H9 (cell line): ENCODE data around the gene CCDC93. TPM values are rescaled to one million over a fixed set of nuclear protein-coding genes. Genes with fewer than 3 reads are reported as not detected.
A peak's percentile ranks its signal among the peaks of the same experiment; 100 is the strongest.

Experiments used
- DNase-seq: peaks from one replicate; pipeline ENCODE4 v3.0.0-alpha.2; 2017
- H2AFZ ChIP-seq: one replicate; pipeline ENCODE4 v1.6.1; 2013; ENCODE audit warnings: mild to moderate bottlenecking, low read length, control low read depth, moderate library complexity
- H2AK5ac ChIP-seq: 2 replicates; pipeline ENCODE4 v1.6.1; 2013; ENCODE audit warnings: low read length, control low read depth, mixed read lengths; ENCODE audit not compliant: insufficient read length
- H2BK120ac ChIP-seq: one replicate; pipeline ENCODE4 v1.6.1; 2013; ENCODE audit warnings: low read depth, mild to moderate bottlenecking, low read length, control low read depth, inconsistent platforms; ENCODE audit not compliant: poor library complexity, severe bottlenecking
- H2BK12ac ChIP-seq: 2 replicates; pipeline ENCODE4 v1.6.1; 2013; ENCODE audit warnings: low read length, control low read depth, mixed read lengths, low read depth; ENCODE audit not compliant: insufficient read length
- H2BK15ac ChIP-seq: 2 replicates; pipeline ENCODE4 v1.6.1; 2013; ENCODE audit warnings: low read depth, low read length, control low read depth
- H2BK20ac ChIP-seq: one replicate; pipeline ENCODE4 v1.6.1; 2013; ENCODE audit warnings: low read depth, mild to moderate bottlenecking, low read length, control low read depth, inconsistent platforms; ENCODE audit not compliant: poor library complexity, severe bottlenecking
- H2BK5ac ChIP-seq: 2 replicates; pipeline ENCODE4 v1.6.1; 2013; ENCODE audit warnings: low read length, control low read depth, mixed read lengths; ENCODE audit not compliant: insufficient read length
- H3K14ac ChIP-seq: 2 replicates; pipeline ENCODE4 v1.6.1; 2013; ENCODE audit warnings: low read length, control low read depth; ENCODE audit not compliant: insufficient read depth
- H3K18ac ChIP-seq: 2 replicates; pipeline ENCODE4 v1.6.1; 2013; ENCODE audit warnings: low read depth, mild to moderate bottlenecking, mixed read lengths, low read length, control low read depth; ENCODE audit not compliant: insufficient read length
- H3K23ac ChIP-seq: 2 replicates; pipeline ENCODE4 v1.6.1; 2013; ENCODE audit warnings: low read length, control low read depth, mixed read lengths, low read depth; ENCODE audit not compliant: insufficient read length
- H3K23me2 ChIP-seq: 2 replicates; pipeline ENCODE4 v1.6.1; 2013; ENCODE audit warnings: low read depth, mild to moderate bottlenecking, mixed read lengths, low read length, control low read depth; ENCODE audit not compliant: insufficient read length, poor library complexity, severe bottlenecking
- H3K27ac ChIP-seq: 2 replicates; pipeline ENCODE4 v1.5.1; 2013; ENCODE audit warnings: low read length, control low read depth, mixed read lengths, low read depth; ENCODE audit not compliant: insufficient read length
- H3K27me3 ChIP-seq: 2 replicates; pipeline ENCODE4 v1.6.1; 2013; ENCODE audit warnings: low read length, control low read depth, inconsistent platforms; ENCODE audit not compliant: insufficient read depth
- H3K4ac ChIP-seq: 2 replicates; pipeline ENCODE4 v1.6.1; 2013; ENCODE audit warnings: low read depth, mild to moderate bottlenecking, control low read depth, inconsistent platforms, low read length, moderate library complexity
- H3K4me1 ChIP-seq: 2 replicates; pipeline ENCODE4 v1.6.1; 2013; ENCODE audit warnings: low read length, control low read depth, inconsistent platforms; ENCODE audit not compliant: insufficient read depth
- H3K4me2 ChIP-seq: 2 replicates; pipeline ENCODE4 v1.6.1; 2013; ENCODE audit warnings: low read length, control low read depth, mixed read lengths; ENCODE audit not compliant: insufficient read length, insufficient read depth
- H3K56ac ChIP-seq: 2 replicates; pipeline ENCODE4 v1.6.1; 2013; ENCODE audit warnings: low read depth, mild to moderate bottlenecking, mixed read lengths, low read length, control low read depth; ENCODE audit not compliant: insufficient read length
- H3K79me1 ChIP-seq: 2 replicates; pipeline ENCODE4 v1.6.1; 2013; ENCODE audit warnings: low read depth, mild to moderate bottlenecking, moderate library complexity, low read length, control low read depth, inconsistent platforms; ENCODE audit not compliant: insufficient read depth, poor library complexity, severe bottlenecking
- H3K79me2 ChIP-seq: 2 replicates; pipeline ENCODE4 v1.6.1; 2013; ENCODE audit warnings: low read length, control low read depth, inconsistent platforms; ENCODE audit not compliant: insufficient read depth
- H3K9ac ChIP-seq: 2 replicates; pipeline ENCODE4 v1.6.1; 2013; ENCODE audit warnings: low read length, control low read depth, mixed read lengths; ENCODE audit not compliant: insufficient read length; ENCODE audit errors: extremely low read depth
- H3K9me3 ChIP-seq: one replicate; pipeline ENCODE4 v1.6.1; 2013; ENCODE audit warnings: low read depth, low read length, inconsistent platforms; ENCODE audit not compliant: control insufficient read depth
- H3T11ph ChIP-seq: one replicate; pipeline ENCODE4 v1.6.1; 2013; ENCODE audit warnings: mild to moderate bottlenecking, low read length, control low read depth, inconsistent platforms
- H4K20me1 ChIP-seq: one replicate; pipeline ENCODE4 v1.6.1; 2013; ENCODE audit not compliant: control insufficient read depth, insufficient read length, insufficient read depth
- H4K5ac ChIP-seq: 2 replicates; pipeline ENCODE4 v1.6.1; 2013; ENCODE audit warnings: low read depth, mild to moderate bottlenecking, mixed read lengths, low read length, control low read depth; ENCODE audit not compliant: insufficient read length
- H4K8ac ChIP-seq: replicated peaks from 2 replicates; pipeline ENCODE4 v1.6.1; 2013; ENCODE audit warnings: low read length, control low read depth, mixed read lengths, low read depth; ENCODE audit not compliant: insufficient read length
- H4K91ac ChIP-seq: 2 replicates; pipeline ENCODE4 v1.6.1; 2013; ENCODE audit warnings: low read depth, mild to moderate bottlenecking, moderate library complexity, mixed read lengths, low read length, control low read depth; ENCODE audit not compliant: insufficient read length
- H3K27ac Mint-ChIP-seq, 3 experiments: 2 replicates in 2 of 3; 3 replicates in 1 of 3; pipeline ENCODE4 v1.8.0; 2020 to 2021; ENCODE audit warnings: mixed read lengths in 3 of 3, mild to moderate bottlenecking in 1 of 3, moderate library complexity in 1 of 3
- H3K27me3 Mint-ChIP-seq: 2 replicates; pipeline ENCODE4 v1.8.0; 2021; ENCODE audit warnings: low read depth, mild to moderate bottlenecking, moderate library complexity, mixed read lengths
- H3K36me3 Mint-ChIP-seq, 3 experiments: 2 replicates in 2 of 3; 3 replicates in 1 of 3; pipeline ENCODE4 v1.8.0; 2020 to 2021; ENCODE audit warnings: low read depth in 3 of 3, mixed read lengths in 3 of 3; ENCODE audit not compliant: insufficient read depth in 1 of 3
- H3K4me1 Mint-ChIP-seq, 2 experiments: 2 replicates each; pipeline ENCODE4 v1.8.0; 2020; ENCODE audit warnings: mixed read lengths in 2 of 2
- H3K4me3 Mint-ChIP-seq, 2 experiments: 2 replicates in 1 of 2; 3 replicates in 1 of 2; pipeline ENCODE4 v1.8.0; 2020 to 2021; ENCODE audit warnings: mild to moderate bottlenecking in 2 of 2, mixed read lengths in 2 of 2, moderate library complexity in 1 of 2
- H3K9me3 Mint-ChIP-seq, 2 experiments: 2 replicates in 1 of 2; 3 replicates in 1 of 2; pipeline ENCODE4 v1.8.0; 2020; ENCODE audit warnings: mild to moderate bottlenecking in 2 of 2, mixed read lengths in 2 of 2, moderate library complexity in 1 of 2
- WGBS: extraction: QIAGEN DNeasy Blood & Tissue Kit; methylation state at CpG from one replicate; pipeline ENCODE4 v1.1.7; 2013; ENCODE audit warnings: missing lambda C conversion rate, low lambda C conversion rate, mixed read lengths; ENCODE audit not compliant: insufficient read length; ENCODE audit errors: extremely low coverage; 5-methylcytosine and 5-hydroxymethylcytosine counted together
- total RNA-seq: library from RNA; stranded (reverse); gene quantifications from 2 replicates; pipeline ENCODE4 v1.2.1, GENCODE V29; 2021
- TF ChIP-seq, protein P1 (sequence below): fragments of 200-600 bp; sonication (generic); conservative IDR thresholded peaks from 3 replicates; pipeline ENCODE4 v1.8.0; 2021; ENCODE audit warnings: antibody characterized with exemption, mild to moderate bottlenecking

The CCDC93 gene
- total RNA-seq, 1 experiment from 2014 or later = 16.4 TPM

DNA sequence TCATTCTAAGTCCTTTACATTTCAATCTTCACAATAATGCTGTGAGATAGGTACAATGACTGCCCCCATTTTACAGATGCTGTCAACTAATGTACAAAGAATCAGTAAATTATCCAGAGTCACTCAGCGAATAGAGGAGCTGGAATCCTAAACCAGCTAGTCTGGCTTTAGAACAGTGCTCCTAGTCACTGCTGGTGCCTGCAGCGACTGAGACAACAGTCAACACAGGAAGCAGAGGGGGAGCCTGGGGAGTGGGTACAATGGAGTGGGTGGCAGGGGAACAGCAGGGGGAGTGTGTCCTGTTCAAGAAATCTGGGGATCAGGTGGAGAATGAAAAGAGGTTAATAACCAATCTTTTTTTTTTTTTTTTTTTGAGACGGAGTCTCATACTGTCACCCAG lies 37.3 kb downstream of the CCDC93 start:
- no peak overlapping the region for H3K14ac ChIP-seq
- no peaks in the 10 kb centered on the region for H3K9me3 ChIP-seq
- H4K20me1 ChIP-seq = no peaks in the 10 kb centered on the region
- H4K91ac ChIP-seq = no peak overlapping the region
- no CpG with 5 or more reads among the region's 3 CpGs for WGBS
- H2AK5ac ChIP-seq = no peak overlapping the region
- peak overlapping the region in 1 of 3 experiments; percentile 36; a peak in 1 of 7 replicates for H3K27ac Mint-ChIP-seq
- no peaks in the 10 kb centered on the region; the same call in 1 of the 2 replicates for H3K4me1 ChIP-seq
- no peaks in the 10 kb centered on the region for H3K27me3 ChIP-seq
- H3K4me3 Mint-ChIP-seq = no peak overlapping the region
- no peaks in the 10 kb centered on the region for H3K27me3 Mint-ChIP-seq
- TF ChIP-seq, protein P1, sequence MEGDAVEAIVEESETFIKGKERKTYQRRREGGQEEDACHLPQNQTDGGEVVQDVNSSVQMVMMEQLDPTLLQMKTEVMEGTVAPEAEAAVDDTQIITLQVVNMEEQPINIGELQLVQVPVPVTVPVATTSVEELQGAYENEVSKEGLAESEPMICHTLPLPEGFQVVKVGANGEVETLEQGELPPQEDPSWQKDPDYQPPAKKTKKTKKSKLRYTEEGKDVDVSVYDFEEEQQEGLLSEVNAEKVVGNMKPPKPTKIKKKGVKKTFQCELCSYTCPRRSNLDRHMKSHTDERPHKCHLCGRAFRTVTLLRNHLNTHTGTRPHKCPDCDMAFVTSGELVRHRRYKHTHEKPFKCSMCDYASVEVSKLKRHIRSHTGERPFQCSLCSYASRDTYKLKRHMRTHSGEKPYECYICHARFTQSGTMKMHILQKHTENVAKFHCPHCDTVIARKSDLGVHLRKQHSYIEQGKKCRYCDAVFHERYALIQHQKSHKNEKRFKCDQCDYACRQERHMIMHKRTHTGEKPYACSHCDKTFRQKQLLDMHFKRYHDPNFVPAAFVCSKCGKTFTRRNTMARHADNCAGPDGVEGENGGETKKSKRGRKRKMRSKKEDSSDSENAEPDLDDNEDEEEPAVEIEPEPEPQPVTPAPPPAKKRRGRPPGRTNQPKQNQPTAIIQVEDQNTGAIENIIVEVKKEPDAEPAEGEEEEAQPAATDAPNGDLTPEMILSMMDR = no peak
- H2BK12ac ChIP-seq = no peak overlapping the region
- H2BK15ac ChIP-seq = no peak overlapping the region
- no peaks in the 10 kb centered on the region for H3K79me1 ChIP-seq
- no peak overlapping the region for H3K18ac ChIP-seq
- no peak overlapping the region for H3K23ac ChIP-seq
- peaks cover 5 to 40% (median 20%) of the 10 kb centered on the region in 3 experiments; a peak in 6 of 7 replicates for H3K36me3 Mint-ChIP-seq
- H3K4me2 ChIP-seq = no peak overlapping the region
- H4K5ac ChIP-seq = no peak overlapping the region
- H3K56ac ChIP-seq = no peak overlapping the region
- no peak overlapping the region for H3K27ac ChIP-seq
- H3K4me1 Mint-ChIP-seq = peaks cover 2 to 13% of the 10 kb centered on the region in 2 experiments; a peak in 3 of 4 replicates
- no peak overlapping the region for H3K4ac ChIP-seq
- no peak overlapping the region for H3K9ac ChIP-seq
- DNase-seq = no peak
- H2BK5ac ChIP-seq = no peak overlapping the region
- no peak overlapping the region for H2BK120ac ChIP-seq
- no peak overlapping the region for H3T11ph ChIP-seq
- H4K8ac ChIP-seq = no peak overlapping the region
- H2AFZ ChIP-seq = no peak overlapping the region
- H3K79me2 ChIP-seq = no peaks in the 10 kb centered on the region
- no peak overlapping the region for H2BK20ac ChIP-seq
- H3K23me2 ChIP-seq = no peaks in the 10 kb centered on the region
- no peaks in the 10 kb centered on the region for H3K9me3 Mint-ChIP-seq
